ENCODE results near the gene CCNJL.
"Not testable (repeated sequence)": the region's sequence is repeated elsewhere in the genome, so short reads cannot be mapped to it uniquely, and the experiment has no call there.

CCNJL gene

DNA sequence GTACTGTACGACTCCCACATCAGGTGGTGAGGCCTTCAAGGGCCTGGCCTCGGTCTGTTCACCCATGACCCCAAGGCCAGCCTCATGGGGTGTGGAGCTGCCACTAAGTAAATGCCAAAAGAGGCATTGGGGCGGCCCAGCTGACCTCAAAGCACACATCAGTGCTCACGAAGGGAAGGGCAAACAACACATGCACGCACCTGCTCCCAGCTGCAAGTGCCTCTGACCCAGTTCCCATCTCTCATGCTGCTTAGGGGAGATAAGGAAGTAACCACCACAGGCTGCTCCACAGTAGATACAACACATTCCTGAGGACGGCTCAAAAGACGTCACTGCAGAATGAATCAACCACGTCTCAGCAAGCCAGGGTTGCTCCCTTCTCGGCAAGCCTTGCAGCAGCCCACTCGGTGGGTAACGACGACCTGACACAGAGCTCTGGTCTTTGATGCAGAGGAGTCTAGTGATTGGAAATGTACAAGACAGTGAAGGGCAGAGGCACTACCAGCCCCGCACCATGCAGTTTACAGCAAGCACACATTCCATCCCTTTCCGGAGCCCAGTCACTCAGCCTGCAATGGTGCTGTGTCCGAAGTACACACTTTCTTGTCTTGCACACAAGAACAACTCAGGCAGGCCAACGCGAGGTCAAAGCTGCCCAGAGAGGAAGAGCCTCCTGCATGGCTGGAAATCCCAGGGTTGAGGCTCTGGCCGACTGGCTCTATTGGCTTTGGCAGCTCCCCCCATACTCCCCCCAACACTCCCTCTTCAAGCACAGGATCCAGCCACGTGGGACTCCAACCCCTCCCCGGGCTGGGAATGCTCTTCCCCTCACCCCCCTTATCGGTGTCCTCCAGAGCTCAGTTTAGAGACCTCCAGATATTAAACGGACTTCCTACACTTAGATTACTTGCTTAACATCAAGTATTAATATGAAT lies 51.2 kb downstream of the CCNJL start:
- DNase-seq (ENCODE audit: low read depth), result no peak

DNA sequence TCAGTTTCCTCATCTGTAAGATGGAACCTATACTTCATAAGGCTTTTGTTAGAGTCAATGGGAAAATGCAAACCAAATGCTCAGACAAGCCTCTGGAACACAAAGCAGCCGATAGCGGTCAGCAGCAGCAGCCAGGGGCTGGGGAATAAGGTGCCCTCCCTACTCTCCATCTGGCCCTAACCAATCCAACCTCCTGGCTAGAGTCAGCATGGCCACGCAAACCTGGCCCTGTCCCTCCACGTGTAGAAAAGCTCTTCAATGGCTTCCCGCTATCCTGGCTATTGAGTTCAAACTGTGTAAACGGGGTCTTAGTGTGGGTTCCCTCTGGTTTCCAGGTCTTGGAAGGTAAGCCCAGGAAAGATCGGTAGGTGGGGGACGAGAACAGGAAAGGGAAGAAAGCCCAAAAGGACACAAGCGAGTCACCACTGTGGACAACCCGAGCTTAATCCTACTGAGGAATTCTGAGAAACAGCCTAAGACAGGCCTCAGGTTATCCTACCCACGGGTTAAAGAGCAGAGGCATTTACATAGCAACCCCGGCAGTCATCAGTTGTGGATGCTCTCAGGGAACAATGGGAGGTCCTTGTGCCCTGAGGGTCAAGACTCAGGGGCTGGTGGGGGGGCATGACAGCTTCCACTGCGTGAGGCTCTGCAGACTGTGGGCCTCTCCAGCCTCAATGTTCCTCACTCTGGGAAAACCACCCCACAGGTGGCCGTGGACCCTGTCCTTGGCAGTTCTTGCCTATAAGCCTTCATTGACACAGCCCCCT lies 52.2 kb downstream of the CCNJL start:
- DNase-seq (ENCODE audit: low read depth), result no peak

DNA sequence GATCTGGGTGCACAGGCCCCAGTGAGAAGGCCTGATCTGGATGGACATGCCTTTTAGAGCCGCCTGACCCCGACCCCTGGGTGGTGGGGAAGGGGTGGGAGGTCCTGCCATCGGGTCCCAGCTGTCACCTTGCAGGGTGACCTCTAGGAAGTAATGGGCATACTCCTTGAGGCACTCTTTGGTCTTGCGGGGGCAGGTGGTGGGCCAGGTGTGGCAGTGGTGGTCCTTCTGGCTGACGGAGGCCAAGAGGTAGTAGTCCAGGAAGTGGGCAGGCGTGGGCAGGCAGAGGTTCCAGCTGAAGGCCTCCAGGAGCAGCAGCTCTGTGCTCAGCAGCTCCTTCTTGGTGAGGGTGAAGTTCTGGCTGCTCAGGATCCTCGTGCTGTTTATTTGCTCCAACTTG lies 53.0 kb downstream of the CCNJL start:
- DNase-seq (ENCODE audit: low read depth), result no peak

- DNase-seq (ENCODE audit: low read depth), result no peak
Observed at GRCh38 chr5:160254706-160255105, 57.7 kb downstream of the CCNJL start.

DNA sequence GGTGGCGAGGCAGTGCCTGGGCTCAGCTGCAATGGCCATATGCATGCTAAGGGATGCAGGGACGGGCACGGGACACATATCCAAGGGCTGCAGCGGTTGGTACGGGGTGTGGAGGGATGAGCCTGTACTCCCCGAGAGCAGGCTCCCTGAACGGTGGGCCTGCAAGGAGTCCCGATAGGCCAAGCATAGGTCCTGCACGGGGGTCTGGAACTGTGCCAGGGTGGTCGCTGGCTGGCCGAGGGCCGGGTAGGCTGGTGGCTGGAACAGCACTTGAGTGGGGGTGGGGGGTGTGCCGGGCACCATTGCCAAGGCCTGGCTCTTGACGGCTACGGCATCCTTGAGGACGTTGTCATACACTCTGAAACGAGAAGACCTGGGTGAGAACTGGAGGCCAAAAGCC lies 58.9 kb downstream of the CCNJL start:
- no peak for DNase-seq (ENCODE audit: low read depth)

DNA sequence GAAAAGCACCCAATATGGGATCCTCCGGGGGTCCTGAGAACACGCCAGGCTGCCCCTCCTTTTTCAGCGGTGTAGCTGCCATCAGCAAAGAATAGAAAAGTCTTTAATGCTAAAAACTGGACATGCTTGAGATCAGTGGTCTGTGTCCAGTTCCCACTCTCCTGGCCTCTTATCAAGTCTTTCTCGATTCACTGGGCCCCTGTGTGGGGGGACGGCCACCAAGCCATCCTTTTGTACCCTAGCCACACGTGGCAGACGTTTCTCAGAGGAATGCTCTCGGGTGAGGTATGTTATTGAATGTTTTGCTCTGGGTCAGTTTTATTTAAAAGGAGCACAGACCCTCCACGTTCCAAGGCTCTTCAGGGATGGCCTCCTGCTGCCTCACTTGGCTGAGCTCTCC lies 59.4 kb downstream of the CCNJL start:
- no peak for DNase-seq (ENCODE audit: low read depth)

GRCh38 chr5:160251406-160252155 lies 60.8 kb downstream of the CCNJL start:
- no peak for DNase-seq (ENCODE audit: low read depth)

DNA sequence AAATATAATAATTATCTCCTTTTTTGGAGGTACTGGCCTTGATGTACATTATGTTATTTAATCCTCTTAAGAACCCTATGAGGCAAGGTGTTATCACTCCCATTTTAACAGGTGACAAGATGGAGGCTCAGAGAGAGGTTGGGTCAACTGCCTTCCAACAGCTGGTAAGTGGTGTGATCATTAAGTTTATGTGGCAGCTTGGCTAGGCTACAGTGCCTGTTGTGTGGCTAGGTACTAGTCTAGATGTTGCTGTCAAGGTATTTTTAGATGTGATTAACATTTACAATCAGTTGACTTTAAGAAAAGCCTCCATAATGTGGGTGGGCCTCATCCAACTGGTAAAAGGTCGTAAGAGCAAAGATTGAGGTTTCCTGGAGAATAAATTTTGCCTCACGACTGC lies 61.5 kb downstream of the CCNJL start:
- no peak for DNase-seq (ENCODE audit: low read depth)

DNA sequence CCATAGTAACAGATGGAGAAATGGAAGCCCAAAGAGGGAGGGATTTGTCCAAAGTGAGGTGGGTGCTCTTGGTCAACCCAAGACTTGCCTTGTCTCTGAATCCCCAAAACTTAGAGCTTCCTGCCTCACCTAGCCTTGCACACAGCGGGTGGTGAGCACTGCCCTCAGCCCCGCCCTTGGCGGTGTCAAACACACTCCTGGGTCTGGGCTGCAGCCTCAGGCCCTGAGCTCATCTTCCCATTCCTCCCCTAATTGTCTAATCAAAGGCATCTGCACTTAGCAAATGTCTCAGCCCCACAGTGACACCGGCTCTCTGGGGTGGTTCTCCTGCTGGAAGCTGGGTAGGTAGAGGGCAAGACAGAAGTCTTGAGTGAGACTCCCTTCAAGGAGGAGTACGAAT lies 62.1 kb downstream of the CCNJL start:
- DNase-seq (ENCODE audit: low read depth), result no peak

DNA sequence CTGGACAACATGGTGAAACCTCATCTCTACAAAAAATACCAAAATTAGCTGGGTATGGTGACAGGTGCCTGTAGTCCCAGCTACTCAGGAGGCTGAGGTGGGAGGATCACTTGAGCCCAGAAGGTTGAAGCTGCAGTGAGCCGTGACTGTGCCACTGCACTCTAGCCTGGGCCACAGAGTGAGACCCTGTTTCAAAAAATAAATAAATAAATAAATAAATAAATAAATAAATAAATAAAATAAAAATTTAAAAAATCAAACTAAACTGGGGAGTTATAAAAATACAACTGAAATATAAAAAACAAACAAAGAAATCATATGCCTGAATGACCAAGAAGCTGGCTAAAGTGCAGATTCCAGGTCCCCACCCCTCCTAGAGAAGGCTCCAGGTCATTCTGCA lies 62.8 kb downstream of the CCNJL start:
- DNase-seq (ENCODE audit: low read depth), result not testable (repeated sequence)

GRCh38 chr5:160245506-160246086 lies 66.8 kb downstream of the CCNJL start:
- DNase-seq (ENCODE audit: low read depth), result no peak

DNA sequence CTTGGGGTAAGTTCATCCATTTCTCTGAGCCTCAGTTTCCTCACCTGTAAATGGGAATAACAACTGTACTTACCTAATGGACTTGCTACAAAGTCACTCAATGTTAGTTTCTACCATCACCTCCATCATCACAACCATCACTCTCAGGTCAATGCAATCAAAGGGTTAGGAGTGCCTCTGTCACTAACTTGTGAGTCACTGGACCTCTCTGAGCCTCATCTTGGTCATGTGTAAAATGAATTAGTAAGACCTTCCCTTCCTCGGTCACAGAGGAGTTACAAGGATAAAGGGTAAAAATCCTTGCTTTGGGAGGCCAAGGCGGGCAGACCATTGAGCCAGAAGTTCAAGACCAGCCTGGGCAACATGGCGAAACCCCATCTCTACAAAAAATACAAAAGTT lies 70.2 kb downstream of the CCNJL start:
- DNase-seq (ENCODE audit: low read depth), result no peak

DNA sequence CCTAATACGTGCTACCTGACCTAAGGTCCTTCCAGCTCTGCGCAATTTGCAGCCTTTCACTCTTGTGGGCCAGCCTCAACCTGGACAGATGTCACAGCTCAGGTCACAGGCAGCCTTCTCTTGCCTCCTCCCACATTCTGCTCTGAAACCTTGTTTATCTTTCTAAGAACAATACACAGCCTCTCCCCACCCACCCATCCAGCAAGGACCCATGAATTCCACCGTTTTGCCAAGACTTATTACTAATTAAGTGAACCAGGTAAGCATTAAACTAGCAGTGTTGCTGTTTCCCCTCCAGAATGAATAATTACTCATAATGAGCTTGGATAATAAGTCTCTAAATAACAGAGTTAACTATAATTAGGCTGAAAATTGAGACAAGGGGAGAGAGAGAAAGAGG lies 72.0 kb downstream of the CCNJL start:
- DNase-seq (ENCODE audit: low read depth), result no peak

DNA sequence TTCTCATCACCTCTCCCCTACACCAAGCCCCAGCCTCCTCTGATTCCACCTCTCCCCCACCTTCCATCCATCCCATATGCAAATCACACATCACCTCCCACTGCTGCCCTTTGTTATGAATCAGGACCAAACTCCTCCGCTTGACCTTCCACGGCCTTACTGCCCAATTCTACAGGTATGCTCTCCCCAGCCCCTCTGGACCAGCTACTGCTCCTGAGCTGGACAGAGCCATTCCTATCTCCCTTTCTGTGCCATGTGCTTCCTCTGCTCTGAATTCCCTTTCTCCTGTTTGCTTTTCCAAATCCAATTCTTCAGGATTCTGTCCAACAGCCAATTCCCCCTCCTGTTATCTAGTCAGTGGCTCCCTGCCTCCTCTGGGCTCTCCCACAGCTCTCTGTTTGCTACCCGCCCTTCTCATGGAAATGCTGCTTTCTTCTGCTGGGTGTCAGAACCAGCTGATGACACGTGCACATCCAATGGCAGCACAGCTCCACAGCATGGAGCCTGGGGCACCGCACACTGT lies 74.7 kb downstream of the CCNJL start:
- DNase-seq (ENCODE audit: low read depth), result no peak

GRCh38 chr5:160235731-160236130 lies 76.6 kb downstream of the CCNJL start:
- no peak for DNase-seq (ENCODE audit: low read depth)

DNA sequence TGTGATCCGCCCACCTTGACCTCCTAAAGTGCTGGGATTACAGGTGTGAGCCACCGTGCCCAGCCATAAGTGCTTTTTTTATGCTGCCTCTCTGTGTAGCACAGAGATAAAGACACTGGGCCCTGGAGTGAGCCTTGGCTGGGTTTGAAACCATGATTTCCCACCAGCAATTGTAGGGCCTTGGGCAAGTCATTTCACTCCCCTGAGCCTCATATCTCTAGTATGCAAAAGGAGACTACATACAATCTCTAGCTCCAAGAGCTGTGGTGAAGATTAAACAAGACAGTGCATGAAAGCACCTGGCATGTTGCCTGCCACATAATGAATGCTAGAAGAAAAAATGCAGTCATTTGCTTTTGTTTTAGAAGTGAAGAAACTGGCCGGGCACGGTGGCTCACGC lies 79.1 kb downstream of the CCNJL start:
- no peak for DNase-seq (ENCODE audit: low read depth)

DNA sequence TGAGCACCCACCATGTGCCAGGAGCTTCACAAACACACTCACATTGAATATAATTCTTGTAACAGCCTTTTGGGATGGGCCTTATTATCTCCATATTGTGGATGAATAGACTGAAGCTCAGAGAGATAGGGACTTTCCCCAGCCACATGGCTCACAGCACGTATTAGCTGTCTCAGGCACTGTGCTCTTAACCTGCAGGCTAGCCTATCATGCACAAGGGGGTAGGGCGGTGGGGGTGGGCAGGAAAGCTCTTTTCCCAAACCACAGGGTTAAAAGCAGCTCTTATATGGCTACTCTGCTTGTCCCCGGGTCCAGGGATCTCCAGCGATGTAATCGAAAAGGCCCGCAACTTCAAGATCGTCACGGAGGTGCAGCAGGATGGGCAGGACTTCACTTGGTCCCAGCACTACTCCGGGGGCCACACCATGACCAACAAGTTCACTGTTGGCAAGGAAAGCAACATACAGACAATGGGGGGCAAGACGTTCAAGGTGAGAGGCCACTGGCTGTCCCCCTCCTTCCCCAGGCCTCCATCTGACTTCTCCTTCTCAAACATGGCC lies 80.5 kb downstream of the CCNJL start:
- no peak for DNase-seq (ENCODE audit: low read depth)

GRCh38 chr5:160230686-160231527 lies 81.5 kb downstream of the CCNJL start:
- DNase-seq (ENCODE audit: low read depth), result no peak

GRCh38 chr5:160229190-160229742 lies 83.1 kb downstream of the CCNJL start, which contains the start of gene FABP6:
TSS of gene FABP6 (plus strand) at chr5:160229506. CDS start at chr5:160229558, 52 bp downstream.
- DNase-seq (ENCODE audit: low read depth), result no peak

DNA sequence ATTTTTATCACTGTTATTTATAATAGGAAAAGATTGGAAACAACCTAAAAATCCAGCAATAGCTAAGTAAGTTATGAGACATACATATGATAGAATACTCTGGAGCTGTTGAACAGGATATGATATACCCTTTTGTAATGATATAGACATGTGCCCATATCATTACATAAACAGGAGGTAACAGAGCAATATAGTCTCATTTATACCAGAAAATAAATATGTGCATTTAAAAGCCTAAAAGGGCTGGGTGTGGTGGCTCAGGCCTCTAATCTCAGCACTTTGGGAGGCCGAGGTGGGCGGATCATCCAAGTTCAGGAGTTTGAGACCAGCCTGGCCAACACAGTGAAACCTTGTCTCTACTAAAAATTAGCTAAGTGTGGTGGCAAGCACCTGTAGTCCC lies 85.4 kb downstream of the CCNJL start:
- DNase-seq (ENCODE audit: low read depth), result no peak
